ENCODE measurements around the gene MAP3K9. TPM values are rescaled to one million over a fixed set of nuclear protein-coding genes. Genes with fewer than 3 reads are reported as not detected.

Gene MAP3K9
- total RNA-seq, 1 donor from 2014 or later, result 10.3 TPM

DNA sequence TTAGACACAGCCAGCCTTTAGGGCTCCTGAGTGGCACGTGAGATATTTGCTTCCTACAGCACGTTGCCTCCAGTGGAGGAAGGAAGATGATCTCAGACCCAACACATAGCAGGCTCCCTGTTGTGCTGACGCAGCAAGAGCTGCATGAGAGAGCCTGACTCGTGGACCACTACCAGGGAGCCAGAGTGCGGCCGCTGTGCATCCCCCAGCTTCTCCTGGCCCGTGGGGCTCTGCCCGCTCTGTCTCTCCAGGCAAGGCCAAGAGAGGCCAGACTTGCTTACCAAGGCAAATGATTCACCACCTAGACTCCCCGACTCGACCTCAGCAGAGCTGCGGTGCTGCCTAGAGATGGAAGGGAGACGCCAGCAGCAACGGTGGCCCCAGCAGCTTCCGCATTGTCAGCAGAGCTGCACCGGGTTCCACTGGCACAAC is 37.5 kb downstream of the MAP3K9 start:
- Mint-ChIP-seq H3K9me3 (no peaks in the 10 kb centered on the region), H3K36me3 (ENCODE audit: low read depth) (no peaks in the 10 kb centered on the region), H3K27ac (ENCODE audit: unreplicated experiment) (no peak overlapping the region), H3K4me1 (no peaks in the 10 kb centered on the region), H3K27me3 (ENCODE audit: low read depth) (no peaks in the 10 kb centered on the region), H3K4me3 (no peak overlapping the region)
- TF ChIP-seq, protein P1, sequence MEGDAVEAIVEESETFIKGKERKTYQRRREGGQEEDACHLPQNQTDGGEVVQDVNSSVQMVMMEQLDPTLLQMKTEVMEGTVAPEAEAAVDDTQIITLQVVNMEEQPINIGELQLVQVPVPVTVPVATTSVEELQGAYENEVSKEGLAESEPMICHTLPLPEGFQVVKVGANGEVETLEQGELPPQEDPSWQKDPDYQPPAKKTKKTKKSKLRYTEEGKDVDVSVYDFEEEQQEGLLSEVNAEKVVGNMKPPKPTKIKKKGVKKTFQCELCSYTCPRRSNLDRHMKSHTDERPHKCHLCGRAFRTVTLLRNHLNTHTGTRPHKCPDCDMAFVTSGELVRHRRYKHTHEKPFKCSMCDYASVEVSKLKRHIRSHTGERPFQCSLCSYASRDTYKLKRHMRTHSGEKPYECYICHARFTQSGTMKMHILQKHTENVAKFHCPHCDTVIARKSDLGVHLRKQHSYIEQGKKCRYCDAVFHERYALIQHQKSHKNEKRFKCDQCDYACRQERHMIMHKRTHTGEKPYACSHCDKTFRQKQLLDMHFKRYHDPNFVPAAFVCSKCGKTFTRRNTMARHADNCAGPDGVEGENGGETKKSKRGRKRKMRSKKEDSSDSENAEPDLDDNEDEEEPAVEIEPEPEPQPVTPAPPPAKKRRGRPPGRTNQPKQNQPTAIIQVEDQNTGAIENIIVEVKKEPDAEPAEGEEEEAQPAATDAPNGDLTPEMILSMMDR (conservative IDR thresholded peaks at IDR 0.05), result no peak
- no peak for DNase-seq (ENCODE audit: low read depth, low spot score)

DNA sequence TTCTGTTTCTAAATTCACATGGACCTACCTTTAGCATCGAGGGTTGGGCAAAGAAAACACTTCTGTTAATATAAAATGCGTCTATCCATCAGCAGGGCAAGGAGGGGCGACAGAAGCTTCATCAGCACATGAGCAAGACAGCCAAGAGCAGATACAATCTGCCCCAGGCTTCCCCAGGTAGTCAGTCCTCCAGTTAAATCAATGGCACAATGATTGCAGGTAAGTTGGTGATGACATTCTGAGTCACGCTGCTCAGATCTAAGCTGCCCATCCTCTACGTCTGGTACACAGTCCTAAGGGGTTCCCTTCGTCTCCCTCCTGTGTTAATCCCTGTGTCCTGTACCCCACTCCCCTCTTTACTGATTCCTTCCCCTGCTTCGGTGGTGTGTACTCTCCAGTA is 38.8 kb downstream of the MAP3K9 start:
- no peaks in the 10 kb centered on the region for H3K36me3 Mint-ChIP-seq (ENCODE audit: low read depth)
- no peak overlapping the region for H3K4me3 Mint-ChIP-seq
- TF ChIP-seq, protein P1 (conservative IDR thresholded peaks at IDR 0.05), result no peak
- H3K27me3 Mint-ChIP-seq (ENCODE audit: low read depth), result no peaks in the 10 kb centered on the region
- no peak for DNase-seq (ENCODE audit: low read depth, low spot score)
- no peaks in the 10 kb centered on the region for H3K9me3 Mint-ChIP-seq
- H3K4me1 Mint-ChIP-seq, result no peaks in the 10 kb centered on the region
- no peak overlapping the region for H3K27ac Mint-ChIP-seq (ENCODE audit: unreplicated experiment)

DNA sequence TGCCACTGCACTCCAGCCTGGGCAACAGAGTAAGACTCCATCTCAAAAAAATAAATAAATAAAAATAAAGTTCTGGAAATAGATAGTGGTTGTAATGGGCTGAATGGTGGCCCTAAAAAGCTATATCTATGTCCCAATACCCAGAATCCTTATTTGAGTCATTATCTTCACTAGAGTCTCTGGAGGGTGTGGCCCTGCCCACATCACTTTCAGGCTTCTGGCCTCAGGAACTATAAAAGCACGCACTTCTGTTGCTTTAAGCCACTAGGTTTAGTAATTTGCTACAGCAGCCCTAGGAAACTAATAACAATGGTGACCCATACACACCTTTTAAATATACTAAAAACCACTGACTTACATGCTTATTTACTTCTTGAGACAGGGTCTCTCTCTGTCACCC is 49.9 kb downstream of the MAP3K9 start:
- TF ChIP-seq, protein P1 (conservative IDR thresholded peaks at IDR 0.05), result no peak
- Mint-ChIP-seq H3K36me3 (ENCODE audit: low read depth) (peaks cover 6% of the 10 kb centered on the region), H3K27ac (ENCODE audit: unreplicated experiment) (no peak overlapping the region), H3K27me3 (ENCODE audit: low read depth) (no peaks in the 10 kb centered on the region), H3K4me1 (no peaks in the 10 kb centered on the region), H3K9me3 (no peaks in the 10 kb centered on the region), H3K4me3 (no peak overlapping the region)
- no peak for DNase-seq (ENCODE audit: low read depth, low spot score)

DNA sequence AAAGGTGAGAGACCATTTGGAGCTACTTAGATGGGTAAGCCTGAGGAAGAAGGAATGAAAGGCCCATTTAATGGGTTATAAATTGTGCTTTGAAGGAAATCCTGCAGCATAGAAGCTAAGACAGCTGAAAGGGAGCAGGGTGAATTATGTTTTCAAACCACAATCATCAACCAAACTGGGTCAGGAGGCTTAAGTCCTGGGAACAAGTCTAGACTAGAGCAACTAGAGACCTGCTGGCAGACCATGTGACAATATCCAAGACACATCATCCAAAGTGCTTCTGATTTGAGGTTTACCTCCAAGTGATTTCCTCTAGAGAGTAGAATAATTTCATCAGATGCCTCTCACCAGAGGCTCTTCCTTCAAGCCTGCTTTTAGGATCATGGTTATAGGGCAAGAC is 53.7 kb downstream of the MAP3K9 start:
- H3K27ac Mint-ChIP-seq (ENCODE audit: unreplicated experiment), result no peak overlapping the region
- H3K36me3 Mint-ChIP-seq (ENCODE audit: low read depth), result peaks cover 5% of the 10 kb centered on the region
- no peak for DNase-seq (ENCODE audit: low read depth, low spot score)

DNA sequence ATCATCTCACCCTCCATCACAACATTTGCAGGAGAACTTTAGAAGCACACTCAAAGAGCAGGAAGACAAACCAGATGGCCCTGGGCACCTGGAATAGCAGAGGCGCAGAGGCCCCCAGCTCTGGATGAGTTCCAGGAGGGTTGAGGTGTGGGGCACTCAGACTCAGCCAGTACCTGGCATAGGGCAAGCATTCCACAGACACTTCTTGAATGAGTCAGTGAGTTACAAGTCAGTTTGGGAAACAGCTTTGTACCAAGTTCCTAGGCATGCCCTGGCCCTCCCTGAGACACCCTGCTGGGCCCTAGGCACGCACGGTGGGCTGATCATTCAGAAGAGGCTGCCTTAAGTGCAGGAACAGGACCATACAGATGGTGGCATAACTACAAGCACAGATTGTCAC is 54.3 kb downstream of the MAP3K9 start:
- no peaks in the 10 kb centered on the region for H3K27me3 Mint-ChIP-seq (ENCODE audit: low read depth)
- H3K4me3 Mint-ChIP-seq, result no peak overlapping the region
- no peaks in the 10 kb centered on the region for H3K4me1 Mint-ChIP-seq
- H3K36me3 Mint-ChIP-seq (ENCODE audit: low read depth), result peaks cover 5% of the 10 kb centered on the region
- H3K9me3 Mint-ChIP-seq, result no peaks in the 10 kb centered on the region
- TF ChIP-seq, protein P1 (conservative IDR thresholded peaks at IDR 0.05), result no peak
- H3K27ac Mint-ChIP-seq (ENCODE audit: unreplicated experiment), result no peak overlapping the region
- no peak for DNase-seq (ENCODE audit: low read depth, low spot score)

More for the DNA sequence above, 53.7 kb downstream of the MAP3K9 start:
- no peaks in the 10 kb centered on the region for H3K27me3 Mint-ChIP-seq (ENCODE audit: low read depth)
- no peak overlapping the region for H3K4me3 Mint-ChIP-seq
- no peaks in the 10 kb centered on the region for H3K4me1 Mint-ChIP-seq
- H3K9me3 Mint-ChIP-seq, result no peaks in the 10 kb centered on the region
- TF ChIP-seq, protein P1 (conservative IDR thresholded peaks at IDR 0.05), result no peak

DNA sequence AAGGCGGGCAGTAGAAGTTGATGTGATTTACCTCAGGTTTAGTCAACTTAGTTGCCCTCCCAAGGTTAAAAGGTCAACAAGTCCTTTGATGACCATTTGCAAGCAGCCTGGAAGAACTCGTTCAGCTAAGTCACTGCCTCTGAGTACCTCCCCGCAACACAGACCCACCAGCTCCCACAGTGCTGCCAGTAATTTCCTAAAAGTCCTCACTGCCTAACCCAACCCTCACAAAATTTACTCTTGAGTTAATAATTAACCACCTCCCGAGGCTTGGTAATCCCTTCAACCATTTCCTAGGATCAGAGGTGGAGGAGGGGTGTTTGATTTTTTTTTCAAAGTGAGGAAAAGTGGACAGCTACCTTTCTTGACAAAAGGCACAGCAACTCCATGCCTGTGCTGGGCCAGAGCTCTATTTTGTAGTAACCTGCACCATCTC is 55.8 kb downstream of the MAP3K9 start:
- Mint-ChIP-seq H3K27ac (ENCODE audit: unreplicated experiment) (no peak overlapping the region), H3K4me3 (no peak overlapping the region), H3K4me1 (no peaks in the 10 kb centered on the region), H3K27me3 (ENCODE audit: low read depth) (no peaks in the 10 kb centered on the region), H3K9me3 (no peaks in the 10 kb centered on the region), H3K36me3 (ENCODE audit: low read depth) (peaks cover 4% of the 10 kb centered on the region)
- no peak for DNase-seq (ENCODE audit: low read depth, low spot score)
- TF ChIP-seq, protein P1 (conservative IDR thresholded peaks at IDR 0.05), result no peak
